ENCODE data around the gene A1BG. TPM values are rescaled to one million over a fixed set of nuclear protein-coding genes. Genes with fewer than 3 reads are reported as not detected.

The A1BG gene, protein sequence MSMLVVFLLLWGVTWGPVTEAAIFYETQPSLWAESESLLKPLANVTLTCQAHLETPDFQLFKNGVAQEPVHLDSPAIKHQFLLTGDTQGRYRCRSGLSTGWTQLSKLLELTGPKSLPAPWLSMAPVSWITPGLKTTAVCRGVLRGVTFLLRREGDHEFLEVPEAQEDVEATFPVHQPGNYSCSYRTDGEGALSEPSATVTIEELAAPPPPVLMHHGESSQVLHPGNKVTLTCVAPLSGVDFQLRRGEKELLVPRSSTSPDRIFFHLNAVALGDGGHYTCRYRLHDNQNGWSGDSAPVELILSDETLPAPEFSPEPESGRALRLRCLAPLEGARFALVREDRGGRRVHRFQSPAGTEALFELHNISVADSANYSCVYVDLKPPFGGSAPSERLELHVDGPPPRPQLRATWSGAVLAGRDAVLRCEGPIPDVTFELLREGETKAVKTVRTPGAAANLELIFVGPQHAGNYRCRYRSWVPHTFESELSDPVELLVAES
- total RNA-seq = 10 to 100 TPM; 11.7 to 17.5 TPM
- long read RNA-seq, donor 1, partial matches to known transcripts = 0 of 1 reads
- long read RNA-seq, donor 1, other reads (novel, unspliced or antisense) = 0 of 1 reads
- long read RNA-seq, donor 2, partial matches to known transcripts = 0 of 3 reads
- long read RNA-seq, donor 2, other reads (novel, unspliced or antisense) = 0 of 3 reads

GRCh38 chr19:58352760-58353671 is at the start of gene A1BG:
TSS of gene A1BG (minus strand) at chr19:58353492. CDS start at chr19:58353437, 55 bp downstream.
- DNase-seq (ENCODE audit: low spot score) = peak; percentile 58
- intact Hi-C loops (cut with DNase I) = no loop called here

GRCh38 chr19:58401840-58402421 is 48.6 kb upstream of the A1BG start:
- intact Hi-C loops (cut with DNase I) = no loop called here
- DNase-seq (ENCODE audit: low spot score) = no peak

DNA sequence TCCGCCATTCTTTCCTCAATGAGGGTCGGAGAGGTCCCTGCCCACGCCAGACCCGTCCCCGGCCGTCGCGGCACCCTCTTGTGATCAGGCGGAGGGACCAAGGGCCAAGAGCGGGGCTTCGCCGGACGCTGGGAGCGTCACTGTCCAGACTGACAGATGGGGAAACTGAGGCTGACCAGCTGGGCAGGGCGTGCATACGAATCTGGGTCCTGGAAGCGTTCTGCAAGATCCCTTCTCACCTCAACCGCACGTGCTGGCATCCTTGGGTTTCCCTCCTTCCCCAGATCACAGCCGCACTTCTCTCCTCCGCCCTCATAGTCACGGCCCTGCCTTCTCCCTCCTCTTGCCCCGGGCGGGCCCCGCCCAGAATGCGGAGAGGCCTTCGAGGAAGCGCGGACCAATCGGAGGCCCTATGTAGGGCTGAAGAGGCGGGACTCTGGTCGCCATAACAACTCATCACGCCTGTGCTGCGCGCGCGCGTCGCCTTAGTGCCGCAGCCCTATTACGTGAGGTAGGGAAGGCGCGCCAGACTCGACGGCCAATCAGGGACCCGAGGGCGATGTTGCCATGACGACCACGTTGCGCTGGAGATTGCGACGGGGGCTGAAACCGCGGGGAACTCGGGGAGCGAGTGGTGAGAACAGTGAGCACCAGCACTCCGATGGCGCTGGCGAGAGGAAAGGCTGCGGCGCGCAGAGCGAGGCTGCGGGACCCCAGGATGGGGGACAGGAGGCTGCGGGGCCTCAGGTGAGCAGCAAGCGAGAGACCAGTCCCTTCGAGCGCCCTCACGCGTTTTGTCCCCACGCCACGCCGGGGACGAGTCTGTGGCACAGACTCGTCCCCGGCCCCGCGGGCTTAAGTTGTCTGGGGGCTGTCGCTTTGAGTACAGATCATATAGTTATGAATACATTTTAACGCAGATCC is 47.9 kb upstream of the A1BG start:
- intact Hi-C loops (cut with DNase I) = no loop called here

GRCh38 chr19:58400316-58400915 is 47.1 kb upstream of the A1BG start:
- no peak for DNase-seq (ENCODE audit: low spot score)
- intact Hi-C loops (cut with DNase I) = no loop called here

More for the DNA sequence above, 47.9 kb upstream of the A1BG start:
- DNase-seq (ENCODE audit: low spot score) = peak; percentile 100

GRCh38 chr19:58399903-58400302 is 46.6 kb upstream of the A1BG start:
- DNase-seq (ENCODE audit: low spot score) = no peak
- intact Hi-C loops (cut with DNase I) = no loop called here

- intact Hi-C loops (cut with DNase I) = no loop called here
- DNase-seq (ENCODE audit: low spot score) = no peak
These were observed 45.3 kb upstream of the A1BG start for GRCh38 chr19:58398545-58398944.

- intact Hi-C loops (cut with DNase I) = no loop called here
- no peak for DNase-seq (ENCODE audit: low spot score)
These were observed 44.8 kb upstream of the A1BG start for GRCh38 chr19:58398087-58398486.

DNA sequence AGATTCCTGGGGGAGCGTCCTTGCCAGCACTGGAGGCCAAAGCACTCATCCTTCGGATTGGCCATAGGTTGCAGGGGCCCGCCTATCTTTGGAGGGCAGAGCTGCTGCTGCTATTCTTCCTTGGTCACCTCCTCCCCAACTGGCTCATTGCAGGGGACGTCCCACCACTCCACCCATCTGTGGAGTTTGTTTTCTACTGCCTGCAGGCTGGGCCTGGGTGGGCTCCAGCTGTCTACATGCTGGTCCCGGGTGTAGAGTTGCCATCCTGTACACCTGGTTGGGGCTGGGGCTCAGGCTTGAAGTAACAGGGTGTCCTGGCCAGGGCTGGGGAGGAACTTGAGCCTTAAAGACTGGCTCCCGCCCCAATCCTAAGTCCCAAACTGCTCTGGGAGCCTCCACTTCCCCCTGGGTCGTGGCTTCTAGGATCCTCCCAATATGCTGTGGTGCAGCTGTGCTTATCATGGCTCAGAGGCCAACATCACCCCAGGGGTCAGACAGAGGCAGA is 44.3 kb upstream of the A1BG start:
- no peak for DNase-seq (ENCODE audit: low spot score)
- intact Hi-C loops (cut with DNase I) = no loop called here

DNA sequence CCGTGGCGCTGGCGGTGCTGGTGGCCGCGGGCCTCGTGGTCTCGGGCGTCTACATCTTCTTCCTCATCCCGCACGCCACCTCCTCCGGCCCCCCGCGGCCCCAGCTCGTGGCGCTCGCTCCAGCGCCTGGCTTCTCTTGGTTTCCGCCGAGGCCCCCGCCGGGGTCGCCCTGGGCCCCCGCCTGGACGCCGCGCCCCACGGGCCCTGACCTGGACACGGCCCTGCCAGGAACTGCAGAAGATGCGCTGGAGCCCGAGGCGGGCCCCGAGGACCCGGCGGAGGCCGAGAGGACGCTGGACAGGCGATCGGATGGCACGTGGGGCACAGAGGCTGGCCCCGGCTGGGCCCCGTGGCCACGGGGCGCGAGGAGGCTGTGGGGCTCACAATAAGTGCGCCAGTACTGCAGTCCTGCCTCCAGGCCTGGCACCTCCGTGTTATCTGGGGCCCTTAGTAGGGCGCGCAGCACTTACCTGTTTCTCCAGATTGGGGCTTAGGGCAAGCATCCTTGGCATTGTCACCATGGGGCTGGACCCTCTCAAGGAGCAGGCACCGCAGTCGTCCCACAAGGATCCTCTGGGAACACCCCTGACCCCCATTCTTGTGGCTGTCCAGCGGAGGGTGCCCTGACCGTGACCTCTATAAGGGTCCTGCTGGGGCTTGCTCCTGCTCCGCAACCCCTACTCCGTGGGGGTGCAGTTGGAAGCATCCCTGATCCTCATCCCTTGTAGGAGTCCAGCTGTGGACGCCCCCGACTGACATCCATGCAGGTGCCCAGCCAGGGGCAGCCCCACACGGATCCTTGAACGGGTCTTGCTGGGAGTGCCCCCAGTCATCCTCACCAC is 43.6 kb upstream of the A1BG start:
- intact Hi-C loops (cut with DNase I) = no loop called here
- no peak for DNase-seq (ENCODE audit: low spot score)

DNA sequence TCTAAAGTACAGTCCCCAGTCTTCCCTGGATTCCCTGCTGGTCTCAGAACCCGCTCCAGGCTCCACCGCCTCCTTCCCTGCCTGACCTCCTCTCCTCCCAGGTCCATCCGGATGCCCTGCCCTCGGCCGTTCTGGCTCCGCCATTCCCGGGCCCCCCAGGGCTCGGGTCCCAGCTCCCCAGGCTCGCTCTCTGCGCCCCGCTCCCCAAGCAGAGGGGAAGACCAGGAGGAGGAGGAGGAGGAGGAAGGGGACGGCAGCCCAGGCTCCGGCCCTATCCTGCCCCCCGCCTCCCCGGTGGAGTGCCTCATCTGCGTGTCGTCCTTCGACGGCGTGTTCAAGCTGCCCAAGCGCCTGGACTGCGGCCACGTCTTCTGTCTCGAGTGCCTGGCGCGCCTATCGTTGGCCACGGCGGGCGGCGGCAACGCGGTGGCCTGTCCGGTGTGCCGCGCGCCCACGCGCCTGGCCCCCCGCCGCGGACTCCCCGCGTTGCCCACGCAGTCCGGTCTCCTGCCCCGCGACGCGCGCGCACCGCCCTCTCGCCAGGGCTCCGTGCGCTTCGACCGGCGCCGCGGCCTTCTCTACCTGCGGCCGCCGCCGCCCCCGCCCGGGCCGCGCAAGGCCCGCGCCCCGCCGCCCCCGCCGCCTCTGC is 42.8 kb upstream of the A1BG start:
- intact Hi-C loops (cut with DNase I) = no loop called here
- DNase-seq (ENCODE audit: low spot score) = no peak

DNA sequence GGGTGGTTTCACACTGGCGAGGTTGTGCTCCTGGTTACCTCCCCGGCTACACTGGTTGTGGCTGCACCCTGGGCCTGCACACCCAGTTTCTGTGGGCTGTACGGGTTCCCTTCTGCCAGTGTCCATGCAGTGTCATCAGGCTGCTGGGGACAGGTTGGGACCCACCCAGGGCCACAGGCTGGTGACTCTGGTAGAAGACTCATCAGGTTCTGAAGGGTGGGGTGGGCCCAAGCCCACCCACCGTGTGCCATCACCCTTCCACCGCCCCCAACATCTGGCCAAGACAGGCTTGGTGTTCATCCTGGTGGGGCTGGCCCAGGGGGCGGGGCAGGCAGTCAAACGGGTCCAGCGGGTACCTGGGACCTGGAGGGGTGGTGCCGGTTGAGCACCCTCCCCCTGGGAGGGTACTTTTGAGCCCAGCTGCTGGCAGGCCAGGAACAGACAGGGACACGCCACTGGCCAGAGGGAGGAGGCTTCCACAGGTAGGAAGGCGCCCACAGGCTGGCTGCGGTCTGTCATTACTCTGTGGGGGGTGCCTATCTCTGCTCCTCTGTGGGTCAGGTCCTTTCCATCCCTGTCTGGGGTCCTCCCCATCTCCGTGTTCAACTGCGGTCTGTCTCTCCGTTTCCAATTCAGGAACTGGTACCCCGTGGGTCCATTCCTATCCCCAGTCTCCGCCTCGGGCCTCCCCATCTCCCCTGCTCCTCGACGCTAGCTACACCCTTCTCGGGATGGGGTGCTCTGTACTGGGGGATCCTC is 42.1 kb upstream of the A1BG start, which contains the start of gene RNF225:
Gene RNF225, plus strand, starts transcription at position 437 of the 759 bp plus-strand sequence. CDS start 434 bp downstream, outside the sequence.
- intact Hi-C loops (cut with DNase I) = no loop called here

GRCh38 chr19:58394821-58395219 is 41.5 kb upstream of the A1BG start:
- intact Hi-C loops (cut with DNase I) = no loop called here
- no peak for DNase-seq (ENCODE audit: low spot score)

More for the DNA sequence above, 42.1 kb upstream of the A1BG start, which contains the start of gene RNF225:
- no peak for DNase-seq (ENCODE audit: low spot score)

DNA sequence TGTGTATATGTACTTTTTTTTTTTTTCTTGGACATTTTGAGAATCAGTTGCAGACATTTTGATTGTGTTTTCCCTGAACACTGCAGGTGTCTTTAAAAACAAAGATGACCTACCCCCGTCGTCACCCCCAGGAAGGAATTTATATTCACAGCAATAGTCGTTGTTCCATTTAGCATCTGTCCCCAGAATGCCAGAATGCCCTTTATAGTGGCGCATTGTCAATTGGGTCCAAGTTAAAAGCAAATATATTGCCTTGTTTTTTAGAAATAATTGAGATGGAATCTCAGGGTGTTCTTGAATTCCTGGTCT is 40.4 kb upstream of the A1BG start:
- intact Hi-C loops (cut with DNase I) = no loop called here
- DNase-seq (ENCODE audit: low spot score) = no peak

- intact Hi-C loops (cut with DNase I) = no loop called here
These were observed 39.8 kb upstream of the A1BG start for GRCh38 chr19:58392945-58393724.

DNA sequence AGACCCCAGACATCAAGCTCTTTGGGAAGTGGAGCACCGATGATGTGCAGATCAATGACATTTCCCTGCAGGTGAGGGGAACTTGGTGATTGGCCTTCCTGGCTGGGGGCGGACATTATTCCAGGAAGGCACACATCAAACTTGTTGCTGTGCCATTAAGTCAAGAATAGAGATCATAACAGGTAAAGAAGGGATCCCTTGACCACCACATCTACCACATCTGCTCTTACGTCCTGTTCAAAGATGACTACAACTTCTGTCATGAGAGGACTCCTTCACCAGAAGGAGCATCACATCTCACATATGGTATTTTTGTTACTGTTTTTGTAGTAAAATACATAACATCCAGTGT is 34.9 kb upstream of the A1BG start:
- intact Hi-C loops (cut with DNase I) = no loop called here
- no peak for DNase-seq (ENCODE audit: low spot score)

More at GRCh38 chr19:58392945-58393724, 39.8 kb upstream of the A1BG start:
- no peak for DNase-seq (ENCODE audit: low spot score)
